Keratinocyte (primary cell): ENCODE results near the gene ZNF584.

Experiments
- EZH2 ChIP-seq: IDR thresholded peaks from one replicate; pipeline ENCODE4 v1.6.1; 2012; ENCODE audit warnings: inconsistent platforms, mild to moderate bottlenecking, low read length, moderate library complexity
- TF ChIP-seq, protein P1 (sequence below), 3 experiments: IDR thresholded peaks in 1 of 3; conservative IDR thresholded peaks in 1 of 3; optimal IDR thresholded peaks in 1 of 3; 2 replicates in 2 of 3; 3 replicates in 1 of 3; pipeline versions ENCODE3 to v1.5.1; 2011; ENCODE audit warnings: low read length in 3 of 3, mild to moderate bottlenecking in 3 of 3, moderate library complexity in 2 of 3, control low read depth in 1 of 3, inconsistent platforms in 1 of 3; ENCODE audit not compliant: insufficient read depth in 2 of 3; ENCODE audit errors: extremely low read depth in 1 of 3

GRCh38 chr19:58407658-58408151 lies 744 bp upstream of the ZNF584 start:
- TF ChIP-seq, protein P1, sequence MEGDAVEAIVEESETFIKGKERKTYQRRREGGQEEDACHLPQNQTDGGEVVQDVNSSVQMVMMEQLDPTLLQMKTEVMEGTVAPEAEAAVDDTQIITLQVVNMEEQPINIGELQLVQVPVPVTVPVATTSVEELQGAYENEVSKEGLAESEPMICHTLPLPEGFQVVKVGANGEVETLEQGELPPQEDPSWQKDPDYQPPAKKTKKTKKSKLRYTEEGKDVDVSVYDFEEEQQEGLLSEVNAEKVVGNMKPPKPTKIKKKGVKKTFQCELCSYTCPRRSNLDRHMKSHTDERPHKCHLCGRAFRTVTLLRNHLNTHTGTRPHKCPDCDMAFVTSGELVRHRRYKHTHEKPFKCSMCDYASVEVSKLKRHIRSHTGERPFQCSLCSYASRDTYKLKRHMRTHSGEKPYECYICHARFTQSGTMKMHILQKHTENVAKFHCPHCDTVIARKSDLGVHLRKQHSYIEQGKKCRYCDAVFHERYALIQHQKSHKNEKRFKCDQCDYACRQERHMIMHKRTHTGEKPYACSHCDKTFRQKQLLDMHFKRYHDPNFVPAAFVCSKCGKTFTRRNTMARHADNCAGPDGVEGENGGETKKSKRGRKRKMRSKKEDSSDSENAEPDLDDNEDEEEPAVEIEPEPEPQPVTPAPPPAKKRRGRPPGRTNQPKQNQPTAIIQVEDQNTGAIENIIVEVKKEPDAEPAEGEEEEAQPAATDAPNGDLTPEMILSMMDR (optimal IDR thresholded peaks at IDR 0.05 in 1 of 3, IDR thresholded peaks at IDR 0.05 in 1 of 3, conservative IDR thresholded peaks at IDR 0.05 in 1 of 3; ENCODE audit: extremely low read depth in 1 of 3, insufficient read depth in 2 of 3, low read length in 3 of 3): no peak
- TF ChIP-seq EZH2: no peak
